ENCODE measurements around the gene RHBDL3.

GRCh38 chr17:32287804-32288511 is 22.3 kb downstream of the RHBDL3 start:
- no peak for TF ChIP-seq TARDBP (IDR thresholded peaks at IDR 0.05; ENCODE audit: borderline replicate concordance)
- no peak for TF ChIP-seq POLR2A (IDR thresholded peaks at IDR 0.05; ENCODE audit: low read depth, low read length)
- no peak for TF ChIP-seq ZZZ3 (IDR thresholded peaks at IDR 0.05; ENCODE audit: control insufficient read depth, insufficient read length, low read depth)
- TF ChIP-seq SP1 (IDR thresholded peaks at IDR 0.05; ENCODE audit: low read depth, low read length): no peak
- TF ChIP-seq CTCF (IDR thresholded peaks at IDR 0.05 in 2 of 3, conservative IDR thresholded peaks at IDR 0.05 in 1 of 3; ENCODE audit: control insufficient read depth in 2 of 3, extremely low read depth in 1 of 3, insufficient read depth in 1 of 3, low read depth in 3 of 3, low read length in 3 of 3): no peak
- TF ChIP-seq EZH2 (IDR thresholded peaks at IDR 0.05; ENCODE audit: borderline replicate concordance, control insufficient read depth, low read depth, low read length): no peak
- TF ChIP-seq MYC (IDR thresholded peaks at IDR 0.05; ENCODE audit: insufficient read depth, insufficient read length, insufficient replicate concordance, low read length, severe bottlenecking): no peak
- TF ChIP-seq ZBED1 (IDR thresholded peaks at IDR 0.05; ENCODE audit: borderline replicate concordance): no peak
- no peak for TF ChIP-seq CBX5 (IDR thresholded peaks at IDR 0.05; ENCODE audit: low read depth)
- no peak for TF ChIP-seq SUPT20H (IDR thresholded peaks at IDR 0.05; ENCODE audit: borderline replicate concordance, control insufficient read depth, low read depth, low read length)
- no peak for TF ChIP-seq REST (IDR thresholded peaks at IDR 0.05; ENCODE audit: low read depth, low read length)
